ENCODE measurements around the gene PITPNM1.
"Not testable (repeated sequence)": the region's sequence is repeated elsewhere in the genome, so short reads cannot be mapped to it uniquely, and the experiment has no call there.

The PITPNM1 gene

DNA sequence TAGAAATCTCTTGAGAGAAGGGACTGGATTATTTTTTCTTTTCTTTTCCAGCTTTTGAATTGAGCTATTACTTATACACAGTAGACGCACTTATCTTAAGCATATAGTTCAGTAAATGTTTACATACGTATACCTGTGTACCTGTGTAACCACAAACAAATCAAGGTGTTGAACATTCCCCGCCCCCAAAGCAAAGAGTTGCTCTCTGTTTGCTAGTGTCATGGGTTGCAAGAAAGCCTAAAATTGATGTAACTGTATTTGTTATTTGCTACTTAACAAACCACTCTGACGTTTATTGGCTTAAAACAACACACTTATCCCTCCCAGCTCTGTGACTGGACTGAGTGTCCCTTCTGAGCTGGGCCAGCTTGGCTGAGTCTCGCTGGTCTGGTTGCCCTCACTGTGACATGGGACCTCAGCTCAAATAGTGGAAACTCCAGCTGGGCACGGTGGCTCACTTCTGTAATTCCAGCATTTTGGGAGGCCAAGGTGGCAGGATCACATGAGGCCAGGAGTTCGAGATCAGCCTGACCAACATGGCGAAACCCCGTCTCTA lies 43.5 kb upstream of the PITPNM1 start:
- TF ChIP-seq EZH2phosphoT487 (IDR thresholded peaks at IDR 0.05; ENCODE audit: borderline replicate concordance), result no peak
- TF ChIP-seq, protein P1, sequence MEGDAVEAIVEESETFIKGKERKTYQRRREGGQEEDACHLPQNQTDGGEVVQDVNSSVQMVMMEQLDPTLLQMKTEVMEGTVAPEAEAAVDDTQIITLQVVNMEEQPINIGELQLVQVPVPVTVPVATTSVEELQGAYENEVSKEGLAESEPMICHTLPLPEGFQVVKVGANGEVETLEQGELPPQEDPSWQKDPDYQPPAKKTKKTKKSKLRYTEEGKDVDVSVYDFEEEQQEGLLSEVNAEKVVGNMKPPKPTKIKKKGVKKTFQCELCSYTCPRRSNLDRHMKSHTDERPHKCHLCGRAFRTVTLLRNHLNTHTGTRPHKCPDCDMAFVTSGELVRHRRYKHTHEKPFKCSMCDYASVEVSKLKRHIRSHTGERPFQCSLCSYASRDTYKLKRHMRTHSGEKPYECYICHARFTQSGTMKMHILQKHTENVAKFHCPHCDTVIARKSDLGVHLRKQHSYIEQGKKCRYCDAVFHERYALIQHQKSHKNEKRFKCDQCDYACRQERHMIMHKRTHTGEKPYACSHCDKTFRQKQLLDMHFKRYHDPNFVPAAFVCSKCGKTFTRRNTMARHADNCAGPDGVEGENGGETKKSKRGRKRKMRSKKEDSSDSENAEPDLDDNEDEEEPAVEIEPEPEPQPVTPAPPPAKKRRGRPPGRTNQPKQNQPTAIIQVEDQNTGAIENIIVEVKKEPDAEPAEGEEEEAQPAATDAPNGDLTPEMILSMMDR (conservative IDR thresholded peaks at IDR 0.05; ENCODE audit: low read length), result no peak
- Histone ChIP-seq H3K4me2 (ENCODE audit: low read depth, low read length, poor library complexity, severe bottlenecking) (no peak overlapping the region), H3F3A (ENCODE audit: low read depth) (no peaks in the 10 kb centered on the region), H3K4me1 (ENCODE audit: insufficient read depth, low read length, poor library complexity, severe bottlenecking) (peaks cover 4% of the 10 kb centered on the region), H3K79me2 (ENCODE audit: insufficient read depth, low read length) (no peaks in the 10 kb centered on the region), H2AFZ (ENCODE audit: low read length) (no peak overlapping the region), H3K9me3 (ENCODE audit: insufficient read depth, low read depth, low read length) (no peaks in the 10 kb centered on the region; the same call in 1 of the 2 replicates), H3K9ac (ENCODE audit: low read depth, low read length, poor library complexity, severe bottlenecking) (no peak overlapping the region), H3K36me3 (ENCODE audit: insufficient read depth, low read length) (no peaks in the 10 kb centered on the region), H3K27me3 (ENCODE audit: insufficient read depth, low read length, poor library complexity, severe bottlenecking) (no peaks in the 10 kb centered on the region), H3K4me3 (ENCODE audit: low read length, poor library complexity, severe bottlenecking) (no peak overlapping the region), H3K9me2 (replicated peaks; ENCODE audit: low read depth, low read length) (no peaks in the 10 kb centered on the region), H4K20me1 (ENCODE audit: insufficient read depth, low read length, poor library complexity, severe bottlenecking) (no peaks in the 10 kb centered on the region)

DNA sequence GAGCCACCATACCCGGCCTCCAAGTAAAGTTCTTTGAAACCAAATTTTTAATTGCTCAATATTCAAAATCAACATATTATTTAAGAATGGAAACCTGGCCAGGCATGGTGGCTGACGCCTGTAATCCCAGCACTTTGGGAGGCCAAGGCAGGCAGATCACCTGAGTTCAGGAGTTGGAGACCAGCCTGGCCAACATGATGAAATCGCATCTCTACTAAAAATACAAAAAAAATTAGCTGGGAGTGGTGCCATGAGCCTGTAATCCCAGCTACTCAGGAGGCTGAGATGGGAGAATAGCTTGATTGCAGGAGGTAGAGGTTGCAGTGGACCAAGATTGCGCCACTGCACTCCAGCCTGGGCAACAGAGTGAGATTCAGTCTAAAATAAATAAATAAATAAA lies 42.9 kb upstream of the PITPNM1 start:
- H3K79me2 ChIP-seq (ENCODE audit: insufficient read depth, low read length); H3K36me3 ChIP-seq (ENCODE audit: insufficient read depth, low read length); H3K9ac ChIP-seq (ENCODE audit: low read depth, low read length, poor library complexity, severe bottlenecking); H3K27me3 ChIP-seq (ENCODE audit: insufficient read depth, low read length, poor library complexity, severe bottlenecking); H3K4me1 ChIP-seq (ENCODE audit: insufficient read depth, low read length, poor library complexity, severe bottlenecking); H3K4me3 ChIP-seq (ENCODE audit: low read length, poor library complexity, severe bottlenecking); H4K20me1 ChIP-seq (ENCODE audit: insufficient read depth, low read length, poor library complexity, severe bottlenecking); H3K9me3 ChIP-seq (ENCODE audit: insufficient read depth, low read depth, low read length); H3K4me2 ChIP-seq (ENCODE audit: low read depth, low read length, poor library complexity, severe bottlenecking); H3F3A ChIP-seq (ENCODE audit: low read depth); H2AFZ ChIP-seq (ENCODE audit: low read length); H3K9me2 ChIP-seq (replicated peaks; ENCODE audit: low read depth, low read length): not testable (repeated sequence)

DNA sequence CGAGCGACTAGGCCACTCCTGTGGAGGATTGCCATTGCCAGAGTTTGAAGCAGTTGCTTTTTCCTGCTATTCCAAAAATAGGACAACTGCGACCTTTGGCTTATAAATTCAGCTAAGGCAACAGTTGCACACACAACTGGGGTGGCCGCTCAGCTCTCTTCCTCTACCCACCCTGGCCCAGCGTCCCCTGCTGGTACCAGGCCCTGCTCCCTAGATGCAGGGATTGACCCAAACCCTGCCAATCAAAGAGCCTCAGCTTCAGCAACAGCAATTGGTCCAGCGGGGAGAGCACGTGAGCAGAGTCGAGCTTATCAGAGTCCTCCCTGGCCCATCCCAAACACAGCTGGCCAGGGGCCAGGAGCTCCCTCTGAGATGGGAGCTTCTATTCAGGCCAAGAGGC lies 40.1 kb upstream of the PITPNM1 start:
- no peak overlapping the region for H3K4me3 ChIP-seq (ENCODE audit: low read length, poor library complexity, severe bottlenecking)
- H3K36me3 ChIP-seq (ENCODE audit: insufficient read depth, low read length), result no peaks in the 10 kb centered on the region
- no peaks in the 10 kb centered on the region for H3K27me3 ChIP-seq (ENCODE audit: insufficient read depth, low read length, poor library complexity, severe bottlenecking)
- H3K9me3 ChIP-seq (ENCODE audit: insufficient read depth, low read depth, low read length), result no peaks in the 10 kb centered on the region
- TF ChIP-seq, protein P1 (conservative IDR thresholded peaks at IDR 0.05; ENCODE audit: low read length), result no peak
- no peaks in the 10 kb centered on the region for H3K79me2 ChIP-seq (ENCODE audit: insufficient read depth, low read length)
- H3K4me2 ChIP-seq (ENCODE audit: low read depth, low read length, poor library complexity, severe bottlenecking), result no peak overlapping the region
- H4K20me1 ChIP-seq (ENCODE audit: insufficient read depth, low read length, poor library complexity, severe bottlenecking), result no peaks in the 10 kb centered on the region
- no peaks in the 10 kb centered on the region for H3K9me2 ChIP-seq (replicated peaks; ENCODE audit: low read depth, low read length)
- no peak overlapping the region for H2AFZ ChIP-seq (ENCODE audit: low read length)
- peaks cover 4% of the 10 kb centered on the region for H3K4me1 ChIP-seq (ENCODE audit: insufficient read depth, low read length, poor library complexity, severe bottlenecking)
- no peak overlapping the region for H3K9ac ChIP-seq (ENCODE audit: low read depth, low read length, poor library complexity, severe bottlenecking)
- no peaks in the 10 kb centered on the region for H3F3A ChIP-seq (ENCODE audit: low read depth)

DNA sequence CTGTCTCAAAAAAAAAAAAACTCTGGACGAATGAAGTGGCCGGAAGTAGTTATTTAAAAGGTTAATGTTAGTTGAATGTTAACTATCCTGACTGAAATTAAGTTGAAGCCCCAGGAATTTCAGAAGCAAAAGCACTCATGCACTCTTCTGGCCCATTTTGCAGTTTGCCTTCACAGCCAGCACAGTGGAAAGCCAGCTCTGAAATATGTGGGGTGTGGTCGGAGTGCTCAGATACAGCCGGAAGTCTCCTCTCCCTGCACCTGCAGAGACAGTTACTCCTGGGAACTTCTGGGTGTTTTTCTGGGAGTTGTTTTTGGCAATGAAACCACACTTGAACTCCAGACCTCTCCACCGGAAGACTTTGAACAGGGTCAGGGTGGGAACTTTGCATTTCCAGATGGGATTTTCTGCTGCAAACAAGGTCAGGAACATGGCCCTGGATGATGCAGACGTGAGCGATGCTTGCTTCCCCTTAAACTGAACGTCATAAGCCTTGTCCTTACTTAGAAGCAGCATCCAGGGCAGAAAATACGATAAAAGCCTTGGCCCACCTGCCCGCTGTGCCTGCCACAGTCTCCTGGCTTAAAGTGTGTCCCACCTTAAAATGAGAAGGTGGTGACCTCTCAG lies 39.6 kb upstream of the PITPNM1 start:
- H3K36me3 ChIP-seq (ENCODE audit: insufficient read depth, low read length), result no peaks in the 10 kb centered on the region
- no peaks in the 10 kb centered on the region for H3K79me2 ChIP-seq (ENCODE audit: insufficient read depth, low read length)
- no peaks in the 10 kb centered on the region for H3K27me3 ChIP-seq (ENCODE audit: insufficient read depth, low read length, poor library complexity, severe bottlenecking)
- no peak overlapping the region for H3K9ac ChIP-seq (ENCODE audit: low read depth, low read length, poor library complexity, severe bottlenecking)
- H3K4me3 ChIP-seq (ENCODE audit: low read length, poor library complexity, severe bottlenecking), result no peak overlapping the region
- TF ChIP-seq, protein P1 (conservative IDR thresholded peaks at IDR 0.05; ENCODE audit: low read length), result no peak
- no peak for TF ChIP-seq EZH2phosphoT487 (IDR thresholded peaks at IDR 0.05; ENCODE audit: borderline replicate concordance)
- no peaks in the 10 kb centered on the region for H3K9me2 ChIP-seq (replicated peaks; ENCODE audit: low read depth, low read length)
- H3F3A ChIP-seq (ENCODE audit: low read depth), result no peaks in the 10 kb centered on the region
- no peaks in the 10 kb centered on the region for H3K9me3 ChIP-seq (ENCODE audit: insufficient read depth, low read depth, low read length)
- no peaks in the 10 kb centered on the region for H4K20me1 ChIP-seq (ENCODE audit: insufficient read depth, low read length, poor library complexity, severe bottlenecking)
- H3K4me2 ChIP-seq (ENCODE audit: low read depth, low read length, poor library complexity, severe bottlenecking), result no peak overlapping the region
- peaks cover 4% of the 10 kb centered on the region for H3K4me1 ChIP-seq (ENCODE audit: insufficient read depth, low read length, poor library complexity, severe bottlenecking)
- no peak overlapping the region for H2AFZ ChIP-seq (ENCODE audit: low read length)

Data from Loucy (cell line).